Neural crest cell (in vitro differentiated cells): ENCODE results near the gene SEMA6C. TPM values are rescaled to one million over a fixed set of nuclear protein-coding genes. Genes with fewer than 3 reads are reported as not detected.
A peak's percentile ranks its signal among the peaks of the same experiment; 100 is the strongest.

ENCODE experiments used
- DNase-seq: peaks from one replicate; pipeline ENCODE4 v3.0.0; 2021; ENCODE audit warnings: low read depth, mixed read lengths, low spot score
- H3K27ac Mint-ChIP-seq: one replicate; pipeline ENCODE4 v1.8.0; 2021; ENCODE audit warnings: mild to moderate bottlenecking, mixed read lengths; ENCODE audit not compliant: unreplicated experiment
- H3K27me3 Mint-ChIP-seq: 2 replicates; pipeline ENCODE4 v1.8.0; 2021; ENCODE audit warnings: low read depth, mild to moderate bottlenecking, mixed read lengths
- H3K36me3 Mint-ChIP-seq: 2 replicates; pipeline ENCODE4 v1.8.0; 2021; ENCODE audit warnings: low read depth, mild to moderate bottlenecking, mixed read lengths
- H3K4me1 Mint-ChIP-seq: 2 replicates; pipeline ENCODE4 v1.8.0; 2021; ENCODE audit warnings: mixed read lengths
- H3K4me3 Mint-ChIP-seq: one replicate; pipeline ENCODE4 v1.8.0; 2021; ENCODE audit warnings: mild to moderate bottlenecking, mixed read lengths
- H3K9me3 Mint-ChIP-seq: 2 replicates; pipeline ENCODE4 v1.8.0; 2021; ENCODE audit warnings: mixed read lengths
- CTCF ChIP-seq: fragments of 200-600 bp; sonication (generic); conservative IDR thresholded peaks from 2 replicates; pipeline ENCODE4 v1.5.0; 2021; ENCODE audit warnings: antibody characterized with exemption, mild to moderate bottlenecking
- total RNA-seq: library from RNA; stranded (reverse); gene quantifications from 2 replicates; pipeline ENCODE4 v1.2.1, GENCODE V29; 2021

The SEMA6C gene
- total RNA-seq, 1 donor from 2014 or later: 30.7 TPM

DNA sequence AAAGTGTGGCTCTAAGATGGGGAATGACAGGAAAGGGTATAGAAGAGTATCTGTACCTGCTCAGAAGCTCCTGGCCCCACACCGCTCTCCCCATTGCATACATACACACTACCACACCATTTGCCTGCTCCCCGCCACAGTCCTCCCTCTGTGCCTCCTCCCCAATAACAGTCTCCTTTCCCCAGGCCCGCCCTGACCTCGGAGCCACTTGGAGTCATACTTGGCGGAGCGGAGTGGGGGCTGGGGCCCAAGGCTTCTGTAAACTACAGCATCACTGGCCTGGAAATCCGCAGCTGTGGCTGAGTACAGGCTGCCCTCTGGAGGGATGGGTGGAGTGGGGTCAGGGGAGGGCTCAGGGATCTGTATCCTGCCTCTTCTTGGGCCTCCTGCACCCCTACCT is 8.6 kb downstream of the SEMA6C start:
- no peak for TF ChIP-seq CTCF
- Mint-ChIP-seq H3K4me3 (no peak overlapping the region), H3K4me1 (no peaks in the 10 kb centered on the region), H3K36me3 (peaks cover 14% of the 10 kb centered on the region), H3K9me3 (no peaks in the 10 kb centered on the region), H3K27ac (no peak overlapping the region), H3K27me3 (peaks cover 12% of the 10 kb centered on the region)
- no peak for DNase-seq

GRCh38 chr1:151135433-151136385 is 10.7 kb downstream of the SEMA6C start:
- DNase-seq: no peak
- Mint-ChIP-seq H3K27ac (no peak overlapping the region), H3K36me3 (peaks cover 14% of the 10 kb centered on the region), H3K27me3 (peaks cover 28% of the 10 kb centered on the region), H3K4me3 (no peak overlapping the region), H3K9me3 (no peaks in the 10 kb centered on the region), H3K4me1 (peaks cover 11% of the 10 kb centered on the region)
- no peak for TF ChIP-seq CTCF

DNA sequence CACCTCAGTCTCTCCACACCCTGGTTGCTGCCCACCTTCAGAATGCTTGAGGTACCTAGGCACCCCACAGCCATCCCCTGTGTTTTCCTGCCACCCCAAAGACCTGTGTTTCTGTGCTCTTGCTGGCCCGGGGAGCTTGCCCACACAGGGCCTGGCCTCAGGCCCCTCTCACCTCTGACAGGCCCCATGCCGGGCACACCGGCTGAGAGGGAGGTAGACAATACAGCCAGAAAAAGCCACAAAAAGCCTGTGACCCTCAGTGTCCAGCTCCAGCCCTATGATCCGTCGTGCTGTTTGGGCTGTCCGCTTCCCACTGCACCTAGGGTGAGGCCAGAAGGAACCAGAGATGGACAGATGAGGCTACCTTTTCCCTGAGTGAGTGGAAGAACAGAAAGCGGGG is 11.4 kb downstream of the SEMA6C start:
- H3K4me1 Mint-ChIP-seq: peaks cover 15% of the 10 kb centered on the region
- no peaks in the 10 kb centered on the region for H3K9me3 Mint-ChIP-seq
- H3K27me3 Mint-ChIP-seq: peaks cover 33% of the 10 kb centered on the region
- no peak for TF ChIP-seq CTCF
- H3K36me3 Mint-ChIP-seq: peaks cover 14% of the 10 kb centered on the region
- no peak overlapping the region for H3K4me3 Mint-ChIP-seq
- H3K27ac Mint-ChIP-seq: peak overlapping the region; percentile 27
- no peak for DNase-seq

GRCh38 chr1:151134396-151134795 is 12.0 kb downstream of the SEMA6C start:
- TF ChIP-seq CTCF: no peak
- no peak overlapping the region for H3K27ac Mint-ChIP-seq
- peak overlapping the region; percentile 49 for H3K4me3 Mint-ChIP-seq
- peaks cover 33% of the 10 kb centered on the region for H3K27me3 Mint-ChIP-seq
- no peaks in the 10 kb centered on the region for H3K9me3 Mint-ChIP-seq
- no peak for DNase-seq
- peaks cover 14% of the 10 kb centered on the region for H3K36me3 Mint-ChIP-seq
- peaks cover 15% of the 10 kb centered on the region for H3K4me1 Mint-ChIP-seq

- Mint-ChIP-seq H3K27ac (no peak overlapping the region), H3K27me3 (peaks cover 33% of the 10 kb centered on the region), H3K36me3 (peaks cover 14% of the 10 kb centered on the region), H3K9me3 (no peaks in the 10 kb centered on the region), H3K4me3 (no peak overlapping the region), H3K4me1 (peaks cover 23% of the 10 kb centered on the region)
- TF ChIP-seq CTCF: no peak
- no peak for DNase-seq
These were observed 13.2 kb downstream of the SEMA6C start for GRCh38 chr1:151133018-151133806.
